ENCODE results near the gene ROS1.

DNA sequence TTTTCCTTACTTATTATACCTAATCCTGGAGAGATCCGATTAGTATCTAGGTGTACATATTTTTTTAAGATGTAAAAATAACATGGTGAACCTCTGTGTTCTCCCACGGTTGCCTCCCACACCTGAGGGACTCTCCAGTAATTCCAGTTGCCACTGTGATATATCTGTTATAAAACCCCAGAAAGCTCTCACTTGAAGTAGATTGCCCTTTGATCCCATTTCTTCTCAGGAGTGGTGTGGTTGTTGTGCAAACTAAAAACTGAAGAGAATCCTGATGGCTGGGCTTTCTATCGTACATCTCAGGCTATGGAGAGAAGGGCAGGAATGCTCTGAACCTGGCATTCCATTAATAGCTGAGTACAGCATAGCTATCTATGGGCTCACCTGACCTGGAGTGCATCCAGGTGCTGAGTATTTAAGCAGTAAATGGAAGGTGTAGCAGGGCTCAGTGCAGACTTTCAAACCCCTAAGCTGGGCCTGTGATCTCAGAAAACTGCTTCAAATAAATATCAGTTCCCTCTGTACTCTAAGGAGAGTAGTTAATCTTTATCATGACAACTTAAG lies 119.4 kb downstream of the ROS1 start:
- TF ChIP-seq, protein P1, sequence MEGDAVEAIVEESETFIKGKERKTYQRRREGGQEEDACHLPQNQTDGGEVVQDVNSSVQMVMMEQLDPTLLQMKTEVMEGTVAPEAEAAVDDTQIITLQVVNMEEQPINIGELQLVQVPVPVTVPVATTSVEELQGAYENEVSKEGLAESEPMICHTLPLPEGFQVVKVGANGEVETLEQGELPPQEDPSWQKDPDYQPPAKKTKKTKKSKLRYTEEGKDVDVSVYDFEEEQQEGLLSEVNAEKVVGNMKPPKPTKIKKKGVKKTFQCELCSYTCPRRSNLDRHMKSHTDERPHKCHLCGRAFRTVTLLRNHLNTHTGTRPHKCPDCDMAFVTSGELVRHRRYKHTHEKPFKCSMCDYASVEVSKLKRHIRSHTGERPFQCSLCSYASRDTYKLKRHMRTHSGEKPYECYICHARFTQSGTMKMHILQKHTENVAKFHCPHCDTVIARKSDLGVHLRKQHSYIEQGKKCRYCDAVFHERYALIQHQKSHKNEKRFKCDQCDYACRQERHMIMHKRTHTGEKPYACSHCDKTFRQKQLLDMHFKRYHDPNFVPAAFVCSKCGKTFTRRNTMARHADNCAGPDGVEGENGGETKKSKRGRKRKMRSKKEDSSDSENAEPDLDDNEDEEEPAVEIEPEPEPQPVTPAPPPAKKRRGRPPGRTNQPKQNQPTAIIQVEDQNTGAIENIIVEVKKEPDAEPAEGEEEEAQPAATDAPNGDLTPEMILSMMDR (IDR thresholded peaks at IDR 0.05): no peak
- no peak for TF ChIP-seq POLR2A (IDR thresholded peaks at IDR 0.05)
